ENCODE results near the gene VIT.

DNA sequence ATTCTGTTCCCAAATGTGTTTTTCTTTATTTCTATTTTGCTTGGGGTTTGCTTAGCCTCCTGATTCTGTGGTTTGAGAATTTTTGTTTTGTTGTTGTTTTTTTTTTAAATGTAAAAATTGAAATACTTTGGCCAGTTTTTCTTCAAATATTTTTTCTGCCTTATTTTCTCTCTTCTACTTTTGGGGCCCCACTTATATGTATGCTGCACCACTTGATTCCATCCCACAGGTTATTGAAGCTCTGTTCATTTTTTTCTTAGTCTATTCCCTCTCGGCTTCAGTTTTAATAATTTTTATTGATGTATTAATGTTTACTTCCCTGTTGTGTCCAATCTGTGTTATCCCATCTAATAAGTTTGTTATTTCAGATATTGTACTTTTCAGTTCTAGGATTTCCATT lies 17.7 kb upstream of the VIT start:
- TF ChIP-seq, protein P1, sequence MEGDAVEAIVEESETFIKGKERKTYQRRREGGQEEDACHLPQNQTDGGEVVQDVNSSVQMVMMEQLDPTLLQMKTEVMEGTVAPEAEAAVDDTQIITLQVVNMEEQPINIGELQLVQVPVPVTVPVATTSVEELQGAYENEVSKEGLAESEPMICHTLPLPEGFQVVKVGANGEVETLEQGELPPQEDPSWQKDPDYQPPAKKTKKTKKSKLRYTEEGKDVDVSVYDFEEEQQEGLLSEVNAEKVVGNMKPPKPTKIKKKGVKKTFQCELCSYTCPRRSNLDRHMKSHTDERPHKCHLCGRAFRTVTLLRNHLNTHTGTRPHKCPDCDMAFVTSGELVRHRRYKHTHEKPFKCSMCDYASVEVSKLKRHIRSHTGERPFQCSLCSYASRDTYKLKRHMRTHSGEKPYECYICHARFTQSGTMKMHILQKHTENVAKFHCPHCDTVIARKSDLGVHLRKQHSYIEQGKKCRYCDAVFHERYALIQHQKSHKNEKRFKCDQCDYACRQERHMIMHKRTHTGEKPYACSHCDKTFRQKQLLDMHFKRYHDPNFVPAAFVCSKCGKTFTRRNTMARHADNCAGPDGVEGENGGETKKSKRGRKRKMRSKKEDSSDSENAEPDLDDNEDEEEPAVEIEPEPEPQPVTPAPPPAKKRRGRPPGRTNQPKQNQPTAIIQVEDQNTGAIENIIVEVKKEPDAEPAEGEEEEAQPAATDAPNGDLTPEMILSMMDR (IDR thresholded peaks at IDR 0.05), result no peak
- no peak for TF ChIP-seq POLR2A (IDR thresholded peaks at IDR 0.05)

Measured in Peyer's patch (tissue), 4 donors.